Activated CD4-positive, alpha-beta T cell treated with anti-CD3 and anti-CD28 coated beads, Interleukin-2, amount 10 ng/mL, durations not matched to agents 24 days and 14 days (primary cell): Measurements from ENCODE around the gene RRBP1. TPM values are rescaled to one million over a fixed set of nuclear protein-coding genes. Genes with fewer than 3 reads are reported as not detected.
"Not testable (repeated sequence)": the region's sequence is repeated elsewhere in the genome, so short reads cannot be mapped to it uniquely, and the experiment has no call there.

ENCODE experiments used
- DNase-seq: peaks from one replicate; pipeline ENCODE4 v3.0.0; 2022
- H3K27ac Mint-ChIP-seq: one replicate; pipeline ENCODE4 v1.8.0; 2022; ENCODE audit warnings: mild to moderate bottlenecking, mixed read lengths
- H3K27me3 Mint-ChIP-seq: one replicate; pipeline ENCODE4 v1.8.0; 2022; ENCODE audit warnings: mixed read lengths
- H3K36me3 Mint-ChIP-seq: one replicate; pipeline ENCODE4 v1.8.0; 2022; ENCODE audit warnings: low read depth, mild to moderate bottlenecking, mixed read lengths
- H3K4me1 Mint-ChIP-seq: one replicate; pipeline ENCODE4 v1.8.0; 2021; ENCODE audit warnings: mixed read lengths
- H3K4me3 Mint-ChIP-seq: one replicate; pipeline ENCODE4 v1.8.0; 2022; ENCODE audit warnings: mild to moderate bottlenecking, moderate library complexity, mixed read lengths
- H3K9me3 Mint-ChIP-seq: one replicate; pipeline ENCODE4 v1.8.0; 2021; ENCODE audit warnings: mixed read lengths
- intact Hi-C: fragments of 100-400 bp; cut with micrococcal nuclease; formaldehyde crosslinking; loops from one replicate; pipeline ENCODE4 v1.15.1; 2023
- total RNA-seq: library from RNA; stranded (reverse); gene quantifications from 2 replicates; pipeline ENCODE4 v1.2.3, GENCODE V29; 2022

RRBP1 gene
- total RNA-seq, 1 donor from 2014 or later, result 49.9 TPM

DNA sequence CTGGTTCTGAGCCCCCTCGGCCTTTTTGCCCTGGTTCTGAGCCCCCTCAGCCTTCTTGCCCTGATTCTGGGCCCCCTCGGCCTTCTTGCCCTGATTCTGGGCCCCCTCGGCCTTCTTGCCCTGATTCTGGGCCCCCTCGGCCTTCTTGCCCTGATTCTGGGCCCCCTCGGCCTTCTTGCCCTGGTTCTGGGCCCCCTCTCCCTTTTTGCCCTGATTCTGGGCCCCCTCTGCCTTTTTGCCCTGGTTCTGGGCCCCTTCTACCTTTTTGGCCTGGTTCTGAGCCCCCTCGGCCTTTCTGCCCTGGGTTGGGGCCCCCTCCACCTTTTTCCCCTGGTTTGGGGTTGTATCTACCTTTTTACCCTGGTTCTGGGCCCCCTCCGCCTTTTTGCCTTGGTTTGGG, 22.7 kb downstream of the RRBP1 start:
- peaks cover 50% of the 10 kb centered on the region for H3K36me3 Mint-ChIP-seq
- intact Hi-C loops, H3K4me3 Mint-ChIP-seq, H3K27ac Mint-ChIP-seq, H3K27me3 Mint-ChIP-seq, DNase-seq, H3K9me3 Mint-ChIP-seq: not testable (repeated sequence)
- peaks cover 33% of the 10 kb centered on the region for H3K4me1 Mint-ChIP-seq

DNA sequence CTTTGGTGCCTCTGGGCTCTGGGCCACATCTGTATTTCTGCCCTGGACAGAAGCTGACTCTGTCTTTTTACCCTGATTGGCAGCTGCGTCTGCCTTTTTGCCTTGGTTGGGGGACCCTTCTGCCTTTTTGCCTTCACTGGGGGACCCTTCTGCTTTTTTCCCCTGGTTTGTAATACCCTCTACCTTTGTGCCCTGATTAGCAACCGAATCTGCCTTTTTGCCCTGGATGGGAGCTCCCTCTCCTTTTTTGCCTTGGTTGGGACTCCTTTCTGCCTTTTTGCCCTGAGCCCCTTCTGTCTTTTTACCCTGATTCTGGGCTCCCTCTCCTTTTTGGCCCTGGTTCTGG, 23.4 kb downstream of the RRBP1 start:
- intact Hi-C loops, result no loop called here
- DNase-seq, result no peak
- Mint-ChIP-seq H3K4me3 (no peak overlapping the region), H3K36me3 (peaks cover 53% of the 10 kb centered on the region), H3K4me1 (peaks cover 27% of the 10 kb centered on the region), H3K9me3 (no peaks in the 10 kb centered on the region), H3K27ac (no peak overlapping the region), H3K27me3 (no peaks in the 10 kb centered on the region)

DNA sequence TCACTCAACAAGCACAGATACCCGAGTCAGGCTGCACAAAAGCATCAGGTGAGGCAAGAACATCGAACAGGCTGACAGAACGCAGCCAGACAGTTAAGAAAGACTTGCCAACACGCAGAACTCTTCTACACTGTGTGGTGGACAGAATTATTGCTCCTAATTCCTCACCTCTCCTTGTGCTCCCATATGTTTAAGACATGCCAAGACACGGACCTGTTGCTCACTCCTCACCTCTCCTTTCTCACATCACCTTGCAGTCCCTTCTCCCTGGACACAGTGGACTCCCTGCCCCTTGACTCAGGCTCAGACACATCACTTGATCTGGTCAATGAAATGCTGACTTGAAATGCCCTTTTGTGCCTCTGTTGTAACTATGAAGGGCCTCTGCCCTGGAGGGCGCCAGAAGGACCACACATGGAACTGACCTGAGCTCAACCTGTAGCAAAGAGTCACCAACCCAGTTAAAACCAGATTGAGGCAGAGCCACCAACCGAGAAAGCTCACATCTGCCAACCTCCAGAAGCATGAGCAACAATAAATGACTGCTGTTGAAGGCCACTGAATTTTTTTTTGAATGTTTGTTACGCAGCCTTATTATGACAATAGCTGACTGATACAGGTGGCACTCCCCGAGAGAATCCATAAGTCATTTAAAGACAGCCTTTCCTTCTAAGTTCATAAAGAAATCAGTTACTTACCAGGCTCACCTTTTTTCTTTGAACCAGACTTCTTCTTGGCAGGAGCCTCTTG, 24.0 kb downstream of the RRBP1 start:
- DNase-seq, result no peak
- intact Hi-C loops, result no loop called here
- H3K4me1 Mint-ChIP-seq, result peaks cover 24% of the 10 kb centered on the region
- no peaks in the 10 kb centered on the region for H3K9me3 Mint-ChIP-seq
- no peak overlapping the region for H3K27ac Mint-ChIP-seq
- peaks cover 53% of the 10 kb centered on the region for H3K36me3 Mint-ChIP-seq
- no peak overlapping the region for H3K4me3 Mint-ChIP-seq
- no peaks in the 10 kb centered on the region for H3K27me3 Mint-ChIP-seq

DNA sequence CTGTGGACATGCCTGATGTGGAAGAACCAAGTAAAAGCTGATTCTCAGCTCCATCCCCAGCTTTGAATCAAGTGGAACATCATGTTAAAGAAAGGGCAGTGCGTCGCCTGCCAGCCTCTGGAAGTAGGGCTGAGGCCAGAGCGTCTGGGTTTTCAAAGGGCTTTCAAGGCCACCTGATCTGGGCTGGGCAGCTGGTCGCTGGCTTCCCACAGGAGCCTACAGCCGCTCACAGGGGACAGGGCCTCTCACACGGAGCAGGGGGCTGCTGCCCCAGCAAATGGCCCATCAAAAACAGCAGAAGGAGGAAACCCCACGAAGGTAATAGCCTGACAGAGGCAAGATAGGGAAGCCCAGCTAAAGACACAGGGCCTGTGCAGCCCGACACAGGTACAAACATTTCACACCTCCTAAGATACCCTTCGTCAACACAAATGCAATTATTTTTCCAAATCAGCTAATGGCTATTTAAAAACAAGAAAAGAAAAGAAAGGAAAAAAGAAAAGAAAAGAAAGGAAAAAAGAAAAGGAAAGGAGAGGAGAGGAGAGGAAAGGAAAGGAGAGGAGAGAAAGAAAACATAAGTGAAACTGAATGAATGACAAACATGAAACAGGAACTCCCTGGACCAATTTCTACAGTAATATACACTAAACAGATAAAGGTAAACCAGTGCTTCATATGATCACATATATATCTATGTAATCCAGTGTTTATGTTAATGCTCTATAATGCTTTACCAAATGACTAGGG, 24.8 kb downstream of the RRBP1 start:
- intact Hi-C loops, result no loop called here
- Mint-ChIP-seq H3K27ac (peak overlapping the region; percentile 55), H3K36me3 (peaks cover 52% of the 10 kb centered on the region), H3K4me3 (no peak overlapping the region), H3K9me3 (no peaks in the 10 kb centered on the region), H3K27me3 (no peaks in the 10 kb centered on the region), H3K4me1 (peaks cover 17% of the 10 kb centered on the region)
- no peak for DNase-seq

DNA sequence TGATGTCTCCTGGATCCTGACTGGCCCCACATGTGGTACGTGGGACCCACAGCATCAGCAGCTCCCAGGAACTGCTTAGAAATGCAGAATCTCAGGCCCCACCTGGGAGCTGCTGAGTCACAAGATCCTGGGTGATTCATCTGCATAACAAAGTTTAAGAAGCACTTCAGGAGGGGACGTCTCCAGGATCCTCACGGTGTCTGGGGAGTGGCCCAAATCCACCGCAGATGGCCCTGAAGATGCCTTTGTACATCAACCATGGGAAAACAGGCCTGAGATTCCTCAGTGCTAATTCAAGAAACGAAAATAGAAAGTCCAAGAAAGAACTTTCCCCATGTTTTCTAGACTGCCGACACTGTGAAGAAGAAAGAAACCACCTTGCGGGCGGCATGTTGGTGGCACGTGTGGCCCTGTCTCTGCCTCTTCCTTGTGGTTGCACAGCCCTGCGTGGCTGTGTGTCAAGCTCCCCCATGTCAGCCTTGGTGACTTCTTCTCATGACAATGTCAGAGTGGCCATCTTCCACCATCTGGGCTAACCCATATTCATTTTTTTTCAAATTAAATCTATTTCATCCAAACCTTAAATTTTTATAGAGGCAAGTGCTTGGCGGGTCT, 26.1 kb downstream of the RRBP1 start:
- Mint-ChIP-seq H3K27me3 (no peaks in the 10 kb centered on the region), H3K36me3 (peaks cover 49% of the 10 kb centered on the region), H3K4me1 (peaks cover 12% of the 10 kb centered on the region), H3K27ac (no peak overlapping the region), H3K9me3 (no peaks in the 10 kb centered on the region), H3K4me3 (no peak overlapping the region)
- DNase-seq, result no peak
- intact Hi-C loops, result no loop called here

DNA sequence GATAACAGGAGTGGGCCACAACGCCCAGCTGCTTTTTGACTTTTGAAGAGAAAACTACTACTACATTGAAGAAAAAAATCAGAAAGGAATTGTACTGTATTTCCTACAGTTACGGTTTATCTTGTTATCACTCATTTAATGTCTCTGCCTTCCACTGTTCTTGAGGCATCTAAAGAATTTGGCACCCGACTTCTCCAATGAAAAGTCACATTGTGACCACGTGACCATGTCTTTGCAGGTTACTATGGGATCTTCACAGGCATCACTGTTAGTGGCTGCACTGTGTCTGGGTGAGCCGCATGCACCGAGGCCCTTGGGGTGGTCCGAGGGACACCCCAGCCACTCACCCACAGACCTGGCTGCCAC, 26.8 kb downstream of the RRBP1 start:
- Mint-ChIP-seq H3K36me3 (peaks cover 44% of the 10 kb centered on the region), H3K4me1 (peaks cover 12% of the 10 kb centered on the region), H3K27ac (no peak overlapping the region), H3K4me3 (no peak overlapping the region), H3K9me3 (no peaks in the 10 kb centered on the region), H3K27me3 (no peaks in the 10 kb centered on the region)
- no peak for DNase-seq
- intact Hi-C loops, result no loop called here

DNA sequence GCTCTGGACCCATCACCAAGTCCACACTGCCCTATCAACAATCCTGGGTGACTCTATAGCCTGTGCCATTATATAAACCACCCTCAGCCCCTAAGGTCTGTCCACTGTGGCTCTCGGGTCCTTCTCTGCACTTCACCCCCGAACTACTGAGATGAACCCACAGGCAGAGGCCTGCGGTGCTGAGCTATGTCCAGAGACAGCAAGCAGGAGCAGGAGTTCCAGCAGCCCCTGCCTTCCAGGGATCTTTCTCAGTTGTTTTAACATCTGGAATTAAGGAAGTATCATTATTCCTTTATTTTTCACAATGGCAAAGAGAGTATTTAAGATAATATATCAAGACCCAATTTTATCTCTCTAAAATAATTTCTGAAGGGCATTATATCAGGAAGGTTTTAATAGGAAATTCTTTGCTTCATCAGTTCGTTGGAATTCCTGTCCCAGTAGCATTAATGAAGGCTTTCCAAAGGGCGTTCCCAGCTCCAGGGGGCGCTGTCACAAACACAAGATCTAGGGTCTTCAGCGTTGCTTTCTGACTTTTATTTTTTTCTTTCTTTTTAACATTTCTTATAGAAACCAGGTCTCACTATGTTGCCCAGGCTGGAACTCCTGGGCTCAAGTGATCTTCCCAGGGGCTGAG, 27.3 kb downstream of the RRBP1 start:
- intact Hi-C loops, result no loop called here
- Mint-ChIP-seq H3K36me3 (peaks cover 39% of the 10 kb centered on the region), H3K27ac (peak overlapping the region; percentile 32), H3K27me3 (no peaks in the 10 kb centered on the region), H3K4me3 (no peak overlapping the region), H3K9me3 (no peaks in the 10 kb centered on the region), H3K4me1 (peaks cover 12% of the 10 kb centered on the region)
- DNase-seq, result no peak

DNA sequence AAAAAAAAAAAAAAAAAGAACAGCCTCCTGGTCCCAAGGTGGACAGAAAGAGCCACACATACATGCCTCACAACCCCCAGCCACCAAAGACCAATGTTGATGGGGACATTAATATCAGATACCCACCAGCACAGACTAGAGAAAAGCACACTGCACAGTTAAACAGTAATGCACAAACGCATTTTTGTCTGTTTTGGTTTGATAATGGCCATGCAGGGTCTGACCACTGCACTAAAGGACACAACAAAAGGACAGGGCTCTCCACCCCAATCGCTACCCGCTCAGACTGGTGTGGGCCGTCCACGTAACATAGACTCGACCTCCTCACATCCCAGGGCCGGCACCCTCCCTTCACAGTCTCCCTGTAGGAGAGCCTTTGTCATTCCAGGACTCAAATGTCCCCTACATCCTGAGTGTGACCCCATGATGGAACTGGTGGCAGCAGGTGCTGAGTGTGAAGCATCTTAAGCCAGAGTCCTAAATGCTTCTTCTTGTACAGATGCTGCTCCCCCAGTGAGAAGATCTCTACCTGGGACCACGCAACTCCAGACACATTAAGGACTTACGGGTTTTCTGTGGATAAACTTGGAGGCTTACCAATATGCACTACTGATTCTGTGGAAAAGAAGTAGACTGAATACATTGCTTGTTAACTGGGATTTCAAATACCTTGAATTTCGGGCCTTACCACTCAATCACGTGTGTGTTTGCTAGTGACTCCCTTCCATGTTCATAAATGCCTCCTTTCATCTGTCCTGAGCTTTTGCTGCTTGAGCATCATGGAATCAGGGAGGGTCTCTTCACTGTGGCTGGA, 28.0 kb downstream of the RRBP1 start:
- H3K4me3 Mint-ChIP-seq, result no peak overlapping the region
- intact Hi-C loops, result no loop called here
- H3K9me3 Mint-ChIP-seq, result no peaks in the 10 kb centered on the region
- H3K27me3 Mint-ChIP-seq, result no peaks in the 10 kb centered on the region
- H3K4me1 Mint-ChIP-seq, result peaks cover 14% of the 10 kb centered on the region
- peak overlapping the region; percentile 32 for H3K27ac Mint-ChIP-seq
- peaks cover 36% of the 10 kb centered on the region for H3K36me3 Mint-ChIP-seq
- no peak for DNase-seq

DNA sequence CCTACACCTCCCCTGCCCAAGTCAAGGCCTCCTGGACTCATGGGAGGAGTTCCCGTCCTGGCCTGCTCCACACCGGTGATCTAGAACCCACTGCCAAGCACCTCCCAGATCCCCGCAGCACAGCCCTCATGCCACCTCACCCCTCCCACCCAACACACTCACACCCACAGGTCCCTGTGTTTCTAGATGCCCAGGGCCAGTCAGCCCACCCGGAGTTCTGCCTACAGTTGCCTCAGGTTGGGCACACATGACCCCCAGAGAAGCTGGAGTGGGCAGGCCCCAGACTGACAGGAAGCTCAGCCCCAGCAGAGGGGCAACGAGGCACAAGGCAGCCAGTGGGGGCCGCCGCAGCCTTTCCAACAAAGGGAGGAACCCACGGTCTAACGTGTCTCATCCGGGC, 29.6 kb downstream of the RRBP1 start:
- Mint-ChIP-seq H3K4me1 (peaks cover 8% of the 10 kb centered on the region), H3K4me3 (no peak overlapping the region), H3K27ac (no peak overlapping the region), H3K27me3 (no peaks in the 10 kb centered on the region), H3K9me3 (no peaks in the 10 kb centered on the region), H3K36me3 (peaks cover 22% of the 10 kb centered on the region)
- DNase-seq, result no peak
- intact Hi-C loops, result no loop called here

DNA sequence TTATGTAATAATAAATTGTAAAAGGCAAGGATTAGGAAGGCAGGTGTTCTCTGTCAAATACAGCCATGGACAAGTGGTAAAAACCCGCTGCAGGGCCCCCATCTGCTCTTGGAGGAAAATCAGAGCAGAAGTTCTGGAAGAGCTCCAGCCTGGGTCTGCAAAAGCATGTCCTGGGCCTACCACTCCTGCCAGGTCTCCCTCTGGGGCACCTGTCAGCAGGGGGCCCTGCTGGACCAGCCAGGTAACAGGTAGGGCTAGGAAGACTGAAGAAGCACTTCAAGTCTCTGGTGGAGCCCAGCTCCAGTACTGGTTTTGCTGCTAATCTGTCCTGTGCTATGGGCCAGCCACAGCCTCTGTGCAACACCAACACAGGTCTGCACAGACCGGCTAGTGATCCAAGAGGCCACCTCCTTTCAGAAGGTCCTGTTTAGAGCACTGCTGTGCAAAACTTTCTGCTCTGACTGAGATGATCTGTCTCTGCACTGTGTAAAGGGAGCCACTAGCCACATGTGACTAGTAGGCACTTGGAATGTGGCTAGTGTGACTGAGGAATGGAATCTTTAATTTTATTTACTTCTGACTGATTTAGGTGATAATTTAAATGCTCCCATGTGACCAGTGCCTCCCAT, 30.2 kb downstream of the RRBP1 start:
- Mint-ChIP-seq H3K9me3 (no peaks in the 10 kb centered on the region), H3K36me3 (peaks cover 18% of the 10 kb centered on the region), H3K27me3 (no peaks in the 10 kb centered on the region), H3K4me3 (no peak overlapping the region), H3K4me1 (peaks cover 6% of the 10 kb centered on the region), H3K27ac (no peak overlapping the region)
- intact Hi-C loops, result no loop called here
- DNase-seq, result no peak

DNA sequence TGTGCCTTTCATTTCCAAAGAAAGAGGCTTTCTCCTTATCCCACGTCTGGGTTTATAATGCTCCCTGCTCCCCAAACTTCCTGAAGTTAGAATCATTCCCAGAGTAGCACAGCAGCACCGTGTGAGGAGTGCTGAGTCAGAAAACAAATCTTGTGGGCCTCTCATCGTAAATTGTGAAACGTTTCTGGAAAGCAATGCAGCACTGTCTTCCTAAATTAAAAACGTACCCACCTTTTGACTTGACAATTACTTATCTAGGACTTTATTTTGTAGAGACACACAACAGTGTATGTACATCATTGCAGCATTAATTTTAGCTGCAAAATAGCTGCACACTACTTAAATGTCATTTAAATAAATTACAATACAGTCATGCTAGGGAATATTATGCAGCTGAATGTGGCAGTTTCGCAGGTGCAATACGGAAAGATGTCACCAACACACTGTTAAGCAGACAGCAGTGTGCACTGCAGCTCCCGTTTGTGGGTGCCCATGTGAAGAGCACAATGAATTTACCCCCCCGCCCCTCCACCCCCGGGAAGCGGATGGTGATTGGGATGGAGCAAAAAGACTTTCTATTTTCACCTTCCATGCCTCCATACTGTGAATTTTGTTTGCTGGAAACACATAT, 30.8 kb downstream of the RRBP1 start:
- Mint-ChIP-seq H3K4me1 (peaks cover 4% of the 10 kb centered on the region), H3K27me3 (no peaks in the 10 kb centered on the region), H3K36me3 (peaks cover 11% of the 10 kb centered on the region), H3K4me3 (no peak overlapping the region), H3K27ac (no peak overlapping the region), H3K9me3 (no peaks in the 10 kb centered on the region)
- DNase-seq, result no peak
- intact Hi-C loops, result no loop called here

DNA sequence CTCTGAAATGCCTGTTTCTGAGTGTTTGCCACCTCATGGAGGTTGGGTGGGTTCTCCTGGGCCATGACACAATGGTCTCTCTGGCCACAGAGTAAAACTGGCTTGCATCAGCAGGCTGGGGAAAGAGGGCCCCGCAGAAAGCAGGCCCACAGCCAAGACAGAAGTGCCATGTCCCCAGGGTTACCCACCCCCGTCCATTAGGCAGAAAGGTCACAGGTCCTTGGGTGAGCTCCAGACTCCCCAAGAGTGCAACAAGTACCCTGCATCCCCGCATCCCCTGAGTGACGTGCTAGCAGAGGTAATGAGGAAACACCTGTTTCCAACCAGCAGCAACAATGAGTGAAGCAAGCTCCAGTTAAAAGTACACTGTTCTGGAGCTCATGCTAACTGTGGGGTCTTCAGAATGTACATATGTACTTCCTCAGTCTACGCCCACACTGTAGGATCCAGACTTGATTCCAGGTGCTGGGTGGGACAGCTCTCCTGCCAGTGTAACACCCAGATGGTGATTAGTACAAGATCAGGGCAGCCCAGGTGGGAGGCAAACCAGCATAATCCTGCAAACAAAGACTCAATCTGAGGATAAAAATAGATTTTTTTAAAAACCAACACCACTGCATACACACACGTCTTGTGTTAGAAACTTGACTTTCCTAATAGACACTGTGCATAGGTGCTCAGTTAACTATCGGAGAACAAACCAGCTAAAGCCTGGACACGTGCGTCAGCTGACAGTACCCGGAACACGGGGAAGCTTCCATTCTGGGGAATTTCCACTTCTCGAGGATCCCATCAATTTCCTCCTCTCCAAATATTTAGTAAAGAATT, 31.5 kb downstream of the RRBP1 start:
- H3K27ac Mint-ChIP-seq, result no peak overlapping the region
- peaks cover 2% of the 10 kb centered on the region for H3K4me1 Mint-ChIP-seq
- no peak for DNase-seq
- no peak overlapping the region for H3K4me3 Mint-ChIP-seq
- intact Hi-C loops, result no loop called here
- H3K9me3 Mint-ChIP-seq, result no peaks in the 10 kb centered on the region
- peaks cover 9% of the 10 kb centered on the region for H3K36me3 Mint-ChIP-seq
- H3K27me3 Mint-ChIP-seq, result no peaks in the 10 kb centered on the region
